Lower leg skin (tissue), 3 donors: Measurements from ENCODE around the gene SLC39A8.

Experiments
- CTCF ChIP-seq, 3 donors: fragments of 450-650 bp; IDR thresholded peaks; one replicate each; pipeline ENCODE4 v1.5.1; 2016; ENCODE audit warnings: antibody characterized with exemption in 3 of 3, mild to moderate bottlenecking in 3 of 3, moderate library complexity in 2 of 3
- POLR2A ChIP-seq, 2 donors: fragments of 450-650 bp; IDR thresholded peaks; one replicate each; pipeline ENCODE4 v1.6.1; 2016 to 2017; ENCODE audit warnings: antibody characterized with exemption in 2 of 2, mild to moderate bottlenecking in 1 of 2, moderate library complexity in 1 of 2

- TF ChIP-seq POLR2A (IDR thresholded peaks at IDR 0.05) (no peak), CTCF (IDR thresholded peaks at IDR 0.05) (no peak)
These were observed 5.4 kb upstream of the SLC39A8 start for GRCh38 chr4:102350634-102351033.
